Fibroblast of skin of scalp (primary cell): ENCODE results near the gene KMT2D.
"Not testable (repeated sequence)": the region's sequence is repeated elsewhere in the genome, so short reads cannot be mapped to it uniquely, and the experiment has no call there.

Experiments
- DNase-seq: peaks from one replicate; pipeline ENCODE4 v3.0.0-alpha.2; 2013

KMT2D gene

DNA sequence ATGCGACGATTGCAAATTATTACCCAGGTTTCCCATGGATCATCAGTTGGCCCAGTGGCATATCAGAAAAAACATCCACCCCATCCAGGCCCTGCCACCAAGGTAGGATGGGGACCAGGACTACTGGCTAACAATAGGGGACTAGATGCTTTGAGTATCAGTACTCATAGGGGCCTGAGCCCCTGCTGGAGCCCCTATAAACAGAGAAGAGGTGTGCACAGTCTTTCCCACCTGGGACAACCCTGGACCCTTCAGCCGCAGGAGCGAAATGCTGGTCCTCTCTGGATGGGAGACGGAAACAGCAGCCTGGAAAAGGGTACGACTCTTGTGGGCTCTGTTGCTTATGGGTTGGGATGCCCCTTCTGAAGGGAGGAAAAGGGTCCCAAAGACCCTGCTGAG lies 28.3 kb upstream of the KMT2D start:
- DNase-seq = no peak

GRCh38 chr12:49088150-49088931 lies 27.7 kb upstream of the KMT2D start:
- DNase-seq = peak; percentile 87

- DNase-seq = no peak
Observed at GRCh38 chr12:49086116-49086515, 25.5 kb upstream of the KMT2D start.

- DNase-seq = no peak
Observed at GRCh38 chr12:49084438-49084837, 23.8 kb upstream of the KMT2D start.

DNA sequence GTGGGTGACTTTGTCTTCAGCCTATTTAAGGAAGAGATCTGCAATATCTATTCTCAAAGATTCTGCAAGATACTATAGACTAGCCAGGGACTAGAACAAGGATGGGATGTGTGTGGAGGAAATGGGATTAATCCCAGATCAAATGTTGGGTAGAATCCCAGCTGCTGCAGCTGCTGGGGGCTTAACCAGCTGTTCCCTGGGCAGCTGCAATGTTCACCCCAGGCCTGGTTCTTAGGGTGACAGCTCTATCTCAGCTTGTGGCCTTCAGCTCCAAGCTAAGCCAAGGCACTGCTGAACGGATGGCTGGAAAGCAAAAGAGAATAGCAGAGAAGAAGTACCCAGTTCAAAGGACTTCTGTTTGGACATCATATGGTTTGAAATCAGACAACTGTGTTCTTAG lies 19.2 kb upstream of the KMT2D start:
- no peak for DNase-seq

GRCh38 chr12:49070971-49071370 lies 10.4 kb upstream of the KMT2D start:
- no peak for DNase-seq

GRCh38 chr12:49069507-49070346 lies 9.1 kb upstream of the KMT2D start, which contains the start of gene RHEBL1:
TSS of gene RHEBL1 (minus strand) at chr12:49069979. CDS start at chr12:49069785, 194 bp downstream.
- peak; percentile 96 for DNase-seq

DNA sequence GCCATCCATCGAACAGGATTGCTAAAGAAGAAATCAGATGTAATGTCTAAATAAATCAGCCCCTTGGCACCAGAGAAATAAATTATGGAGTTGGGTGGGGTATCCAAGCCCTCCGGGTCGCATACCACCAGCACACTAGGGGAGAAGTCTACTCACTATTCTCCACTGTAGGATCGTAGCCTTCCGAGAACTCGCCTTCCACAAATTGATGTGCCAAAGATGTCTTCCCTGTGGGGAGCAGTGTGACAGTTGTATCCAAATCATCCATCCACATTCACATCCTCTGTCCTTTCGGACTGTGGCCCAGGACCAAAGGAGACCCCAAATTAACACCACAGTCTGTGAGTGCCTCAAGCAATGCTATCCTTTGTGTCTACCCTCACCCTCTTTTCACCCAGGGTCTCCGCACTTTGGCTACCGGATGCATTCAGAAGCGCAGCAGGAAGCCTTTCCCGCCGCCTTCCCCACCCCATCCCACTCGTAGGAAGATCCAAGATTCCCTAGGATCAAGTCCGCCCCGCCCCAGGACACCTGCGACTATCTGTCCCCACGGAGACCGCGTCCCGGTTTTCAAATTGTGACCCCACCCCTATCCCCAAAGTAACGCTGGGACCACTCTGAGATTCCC lies 8.4 kb upstream of the KMT2D start:
- DNase-seq = no peak

DNA sequence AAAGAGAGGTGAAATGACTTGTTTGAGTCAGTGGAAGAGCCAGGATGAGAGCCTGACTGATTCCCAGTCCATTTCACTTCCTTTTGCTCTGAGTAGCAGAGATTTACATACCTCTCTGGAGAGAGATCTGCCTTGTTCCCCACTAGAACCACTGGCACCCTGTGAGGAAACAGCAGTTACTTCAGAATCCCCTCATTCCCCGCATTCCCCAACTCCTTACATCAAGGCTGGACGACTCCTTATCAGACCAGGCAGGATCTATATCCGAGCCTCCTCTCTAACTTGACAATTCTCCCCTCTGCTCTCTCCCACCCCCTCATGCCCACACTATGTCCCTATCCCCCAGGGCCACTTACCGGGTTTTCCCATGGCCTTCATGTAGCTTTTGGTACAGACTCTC lies 5.5 kb upstream of the KMT2D start:
- DNase-seq = no peak

- no peak for DNase-seq
Observed at GRCh38 chr12:49064767-49065152, 4.2 kb upstream of the KMT2D start.

DNA sequence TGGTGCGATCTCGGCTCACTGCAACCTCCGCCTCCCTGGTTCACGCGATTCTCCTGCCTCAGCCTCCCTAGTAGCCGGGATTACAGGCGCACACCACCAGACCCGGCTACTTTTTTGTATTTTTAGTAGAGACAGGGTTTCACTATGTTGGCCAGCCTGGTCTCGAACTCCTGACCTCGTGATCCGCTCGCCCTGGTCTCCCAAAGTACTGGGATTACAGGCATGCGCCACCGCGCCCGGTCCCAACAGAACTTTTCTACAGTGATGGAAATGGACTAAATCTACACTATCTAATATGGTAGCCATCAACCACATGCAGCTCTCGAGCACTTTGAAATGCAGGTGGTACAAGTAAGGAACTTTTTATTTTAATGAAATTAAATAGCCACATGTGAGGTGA lies 1.3 kb upstream of the KMT2D start:
- not testable (repeated sequence) for DNase-seq

GRCh38 chr12:49061157-49061650 lies 610 bp upstream of the KMT2D start:
- no peak for DNase-seq

- DNase-seq = peak; percentile 16
Observed at GRCh38 chr12:49059299-49060171, 1.1 kb downstream of the KMT2D start.

DNA sequence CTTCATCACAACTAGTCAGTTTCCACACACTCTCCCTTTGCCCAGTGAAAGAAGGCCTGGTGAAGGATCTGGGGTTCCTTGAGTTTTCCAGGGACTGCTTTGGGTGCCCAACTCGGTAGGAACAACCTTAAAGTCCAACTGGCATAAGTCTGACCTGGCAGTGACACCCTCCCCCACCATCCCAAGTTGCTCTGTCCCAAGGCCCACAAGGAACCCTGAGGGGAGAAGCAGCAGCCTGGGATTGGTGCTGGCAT lies 1.6 kb downstream of the KMT2D start:
- no peak for DNase-seq

GRCh38 chr12:49058366-49059044 lies 2.1 kb downstream of the KMT2D start:
- no peak for DNase-seq

DNA sequence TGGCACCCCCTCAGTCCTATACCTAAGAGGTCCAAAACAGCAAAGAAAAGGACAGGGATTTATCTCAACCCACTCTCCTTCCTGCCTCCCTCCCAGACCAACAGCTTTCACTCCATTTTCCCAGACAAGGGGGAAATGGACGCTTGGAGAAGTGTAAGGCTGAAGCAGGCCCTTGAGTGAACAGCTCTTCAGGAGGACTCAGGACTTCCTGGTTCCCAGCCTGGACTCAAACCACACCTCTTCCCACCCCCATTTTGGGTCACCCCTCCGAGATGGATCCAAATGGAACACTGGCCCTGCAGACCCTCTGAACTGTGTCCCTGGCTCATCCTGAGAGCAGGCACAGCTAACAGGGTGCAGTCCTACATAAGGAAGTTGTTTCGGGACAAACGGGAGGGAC lies 2.7 kb downstream of the KMT2D start:
- no peak for DNase-seq

GRCh38 chr12:49055978-49056754 lies 4.4 kb downstream of the KMT2D start:
- DNase-seq = peak; percentile 73

DNA sequence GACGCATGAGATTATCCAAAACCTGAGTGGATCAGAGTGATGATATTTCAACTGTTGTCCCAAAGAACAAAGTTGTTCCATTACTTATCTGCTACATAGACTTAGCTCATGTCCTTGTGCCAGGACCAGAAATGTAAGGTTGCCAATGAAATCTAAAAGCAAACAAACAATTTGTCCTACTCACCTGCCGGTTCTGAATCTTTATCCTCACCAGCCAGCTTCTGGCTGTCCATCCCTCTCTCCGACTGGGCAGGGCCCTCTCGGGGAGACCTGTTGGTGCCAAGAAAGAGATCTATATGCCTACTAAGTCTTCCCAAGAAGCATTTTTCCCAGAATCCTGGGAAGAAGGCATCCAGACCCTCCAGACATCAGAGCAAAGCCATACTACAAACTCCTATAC lies 5.5 kb downstream of the KMT2D start:
- no peak for DNase-seq

- no peak for DNase-seq
Observed at GRCh38 chr12:49054524-49054923, 6.1 kb downstream of the KMT2D start.

GRCh38 chr12:49054096-49054495 lies 6.5 kb downstream of the KMT2D start:
- no peak for DNase-seq
